Measurements from ENCODE around the gene PGAP3.

PGAP3 gene, protein sequence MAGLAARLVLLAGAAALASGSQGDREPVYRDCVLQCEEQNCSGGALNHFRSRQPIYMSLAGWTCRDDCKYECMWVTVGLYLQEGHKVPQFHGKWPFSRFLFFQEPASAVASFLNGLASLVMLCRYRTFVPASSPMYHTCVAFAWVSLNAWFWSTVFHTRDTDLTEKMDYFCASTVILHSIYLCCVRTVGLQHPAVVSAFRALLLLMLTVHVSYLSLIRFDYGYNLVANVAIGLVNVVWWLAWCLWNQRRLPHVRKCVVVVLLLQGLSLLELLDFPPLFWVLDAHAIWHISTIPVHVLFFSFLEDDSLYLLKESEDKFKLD

DNA sequence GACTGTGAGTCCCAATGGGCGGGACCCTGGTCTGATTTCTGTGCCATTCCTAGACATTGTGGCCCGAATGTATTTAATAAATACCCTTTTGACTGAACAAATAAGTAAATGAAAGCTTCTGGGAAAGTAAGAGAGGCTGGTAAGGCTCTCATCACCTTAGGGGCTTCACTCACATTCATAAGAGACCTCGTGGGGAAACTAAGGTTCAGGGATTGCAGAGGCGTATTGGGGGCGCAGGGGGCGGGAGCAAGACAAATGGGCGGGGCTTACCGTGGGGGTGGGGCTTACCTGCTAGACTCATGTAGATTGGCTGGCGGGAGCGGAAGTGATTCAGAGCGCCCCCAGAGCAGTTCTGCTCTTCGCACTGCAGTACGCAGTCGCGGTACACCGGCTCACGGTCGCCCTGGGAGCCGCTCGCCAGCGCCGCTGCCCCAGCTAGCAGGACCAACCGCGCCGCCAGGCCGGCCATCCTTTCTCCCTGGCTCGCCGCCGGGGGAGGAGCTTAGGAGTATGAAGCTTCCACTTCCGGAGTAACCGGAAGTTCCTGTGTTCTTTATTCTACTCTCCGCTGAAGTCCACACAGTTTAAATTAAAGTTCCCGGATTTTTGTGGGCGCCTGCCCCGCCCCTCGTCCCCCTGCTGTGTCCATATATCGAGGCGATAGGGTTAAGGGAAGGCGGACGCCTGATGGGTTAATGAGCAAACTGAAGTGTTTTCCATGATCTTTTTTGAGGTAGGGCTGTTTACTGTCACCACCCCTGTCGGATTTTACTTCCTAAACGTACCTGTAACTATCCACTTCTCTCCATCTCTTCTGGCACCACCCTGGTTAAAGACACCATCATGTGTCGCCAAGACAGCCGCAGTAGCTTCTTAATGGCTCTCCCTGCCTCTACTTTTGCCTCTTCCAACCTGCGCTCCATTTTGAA lies at the start of gene PGAP3:
PGAP3 (minus strand) TSS at position 512 of the 929 bp plus-strand sequence; CDS start at position 469, 43 bp downstream.
- TF ChIP-seq, protein P1, sequence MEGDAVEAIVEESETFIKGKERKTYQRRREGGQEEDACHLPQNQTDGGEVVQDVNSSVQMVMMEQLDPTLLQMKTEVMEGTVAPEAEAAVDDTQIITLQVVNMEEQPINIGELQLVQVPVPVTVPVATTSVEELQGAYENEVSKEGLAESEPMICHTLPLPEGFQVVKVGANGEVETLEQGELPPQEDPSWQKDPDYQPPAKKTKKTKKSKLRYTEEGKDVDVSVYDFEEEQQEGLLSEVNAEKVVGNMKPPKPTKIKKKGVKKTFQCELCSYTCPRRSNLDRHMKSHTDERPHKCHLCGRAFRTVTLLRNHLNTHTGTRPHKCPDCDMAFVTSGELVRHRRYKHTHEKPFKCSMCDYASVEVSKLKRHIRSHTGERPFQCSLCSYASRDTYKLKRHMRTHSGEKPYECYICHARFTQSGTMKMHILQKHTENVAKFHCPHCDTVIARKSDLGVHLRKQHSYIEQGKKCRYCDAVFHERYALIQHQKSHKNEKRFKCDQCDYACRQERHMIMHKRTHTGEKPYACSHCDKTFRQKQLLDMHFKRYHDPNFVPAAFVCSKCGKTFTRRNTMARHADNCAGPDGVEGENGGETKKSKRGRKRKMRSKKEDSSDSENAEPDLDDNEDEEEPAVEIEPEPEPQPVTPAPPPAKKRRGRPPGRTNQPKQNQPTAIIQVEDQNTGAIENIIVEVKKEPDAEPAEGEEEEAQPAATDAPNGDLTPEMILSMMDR (IDR thresholded peaks at IDR 0.05): peak; percentile 12; the same call in 1 of the 2 replicates
- TF ChIP-seq ZFX (IDR thresholded peaks at IDR 0.05; ENCODE audit: borderline replicate concordance): no peak
- H3K27ac ChIP-seq: peak within 1 kb of the TSS; percentile 96

DNA sequence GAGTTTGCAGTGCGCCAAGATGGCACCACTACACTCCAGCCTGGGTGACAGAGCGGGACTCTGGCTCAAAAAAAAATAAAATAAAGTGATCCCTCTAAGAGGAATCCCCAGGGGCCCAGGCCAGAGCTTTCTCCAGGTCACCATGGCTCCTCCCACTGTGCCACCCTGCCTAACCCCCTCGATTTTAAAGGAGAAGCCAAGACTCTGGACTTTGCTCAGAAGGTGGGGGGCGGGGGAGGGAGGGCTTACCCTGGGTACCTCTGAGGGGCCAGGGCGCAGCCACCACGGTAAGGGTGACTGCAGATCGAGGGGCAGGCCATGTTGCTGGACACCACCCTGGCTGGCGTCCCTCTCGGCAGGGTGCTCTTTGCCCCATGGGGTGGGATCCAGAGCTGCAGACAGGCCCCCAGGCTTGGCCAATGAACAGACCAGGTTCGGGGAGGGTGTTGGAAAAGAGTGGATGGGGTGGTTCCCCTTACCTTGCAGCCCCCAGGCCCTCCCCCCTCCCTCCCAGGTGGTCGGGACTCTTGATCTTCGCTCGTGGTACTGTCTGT lies 49.4 kb upstream of the PGAP3 start:
- no peak for TF ChIP-seq ZFX (IDR thresholded peaks at IDR 0.05; ENCODE audit: borderline replicate concordance)
- TF ChIP-seq, protein P1 (IDR thresholded peaks at IDR 0.05): no peak
- H3K27ac ChIP-seq: peak overlapping the region; percentile 98

- H3K27ac ChIP-seq: peak overlapping the region; percentile 98
- no peak for TF ChIP-seq ZFX (IDR thresholded peaks at IDR 0.05; ENCODE audit: borderline replicate concordance)
- TF ChIP-seq, protein P1 (IDR thresholded peaks at IDR 0.05): no peak
Observed at GRCh38 chr17:39736319-39737165, 48.7 kb upstream of the PGAP3 start.

GRCh38 chr17:39735882-39736281 lies 48.0 kb upstream of the PGAP3 start:
- H3K27ac ChIP-seq: peak overlapping the region; percentile 98
- TF ChIP-seq ZFX (IDR thresholded peaks at IDR 0.05; ENCODE audit: borderline replicate concordance): no peak
- TF ChIP-seq, protein P1 (IDR thresholded peaks at IDR 0.05): no peak

DNA sequence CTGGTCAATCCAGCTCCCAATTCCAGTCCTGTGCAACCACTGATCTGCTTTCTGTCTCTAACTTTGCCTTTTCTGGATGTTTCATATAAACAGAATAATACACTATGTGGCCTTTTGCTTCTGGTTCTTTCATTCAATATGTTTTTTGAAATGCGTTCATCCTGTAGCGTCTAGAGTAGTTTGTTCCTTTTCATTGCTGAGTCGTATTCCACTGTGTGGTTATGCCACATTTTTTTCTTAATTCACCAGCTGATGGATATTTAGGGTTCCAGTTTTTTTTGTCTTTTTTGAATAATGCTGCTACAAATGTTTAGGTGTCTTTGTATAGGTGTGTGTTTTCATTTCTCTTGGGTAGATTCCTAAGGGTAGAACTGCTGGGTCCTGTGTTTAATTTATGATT lies 44.7 kb upstream of the PGAP3 start:
- H3K27ac ChIP-seq: no peak overlapping the region
- no peak for TF ChIP-seq ZFX (IDR thresholded peaks at IDR 0.05; ENCODE audit: borderline replicate concordance)
- TF ChIP-seq, protein P1 (IDR thresholded peaks at IDR 0.05): no peak

GRCh38 chr17:39730095-39730921 lies 42.5 kb upstream of the PGAP3 start, which contains the start of gene MIEN1:
MIEN1 (minus strand) TSS chr17:39730532; CDS start chr17:39730495, 37 bp downstream.
- TF ChIP-seq ZFX (IDR thresholded peaks at IDR 0.05; ENCODE audit: borderline replicate concordance): no peak
- TF ChIP-seq, protein P1 (IDR thresholded peaks at IDR 0.05): peak; percentile 97

More at GRCh38 chr17:39730095-39730921, 42.5 kb upstream of the PGAP3 start, which contains the start of gene MIEN1:
- H3K27ac ChIP-seq: peak within 1 kb of the TSS; percentile 69

All from 22Rv1 (cell line).